AG20443 (cell line): ENCODE results near the gene ACOT9.
"Not testable (repeated sequence)": the region's sequence is repeated elsewhere in the genome, so short reads cannot be mapped to it uniquely, and the experiment has no call there.

Source experiments
- DNase-seq: peaks from one replicate; pipeline ENCODE4 v3.0.0; 2012; ENCODE audit warnings: low spot score, mixed read lengths

Gene ACOT9

GRCh38 chrX:23742697-23743622 lies at the start of gene ACOT9:
Gene ACOT9, minus strand, starts transcription at chrX:23743276. Its CDS starts 132 bp downstream, at chrX:23743144.
- peak; percentile 94 for DNase-seq

- no peak for DNase-seq
These were observed 47.0 kb upstream of the ACOT9 start for GRCh38 chrX:23790155-23790497.

GRCh38 chrX:23789386-23790154 lies 46.5 kb upstream of the ACOT9 start:
- no peak for DNase-seq

- no peak for DNase-seq
These were observed 45.9 kb upstream of the ACOT9 start for GRCh38 chrX:23788946-23789345.

DNA sequence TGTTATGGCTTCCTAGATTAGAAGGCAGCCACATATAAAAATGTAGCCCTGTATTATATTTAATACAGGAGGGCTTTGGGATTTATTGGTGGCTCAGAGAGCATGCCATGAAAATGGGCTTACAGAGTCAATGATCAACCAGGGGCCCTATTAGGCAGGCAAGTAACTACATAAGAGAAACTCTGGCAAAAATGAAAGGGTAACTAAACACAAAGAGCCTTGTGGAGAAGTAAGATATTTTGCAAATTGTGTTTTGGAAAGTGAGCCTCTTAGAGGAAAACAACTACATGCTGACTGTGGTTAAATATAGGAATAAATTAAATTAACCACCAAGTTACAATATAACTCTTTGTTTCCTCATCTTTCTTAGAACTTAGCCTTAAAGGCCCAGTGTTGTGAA lies 45.4 kb upstream of the ACOT9 start:
- DNase-seq: no peak

DNA sequence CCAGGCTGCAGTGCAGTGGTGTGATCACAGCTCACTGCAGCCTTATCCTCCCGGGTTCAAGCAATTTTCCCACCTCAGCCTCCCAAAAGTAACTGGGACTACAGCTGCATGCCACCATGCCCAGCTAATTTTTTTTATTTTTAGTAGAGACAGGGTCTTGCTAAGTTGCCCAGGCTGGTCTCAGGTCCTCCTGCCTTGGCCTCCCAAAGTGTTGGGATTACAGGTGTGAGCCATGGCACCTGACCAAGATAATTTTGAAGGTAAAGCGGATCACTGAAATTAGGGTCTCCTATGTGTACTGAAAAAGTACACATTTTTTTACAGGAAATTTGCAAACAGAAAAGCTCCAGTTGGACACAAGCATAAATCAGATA lies 44.7 kb upstream of the ACOT9 start:
- no peak for DNase-seq

- no peak for DNase-seq
These were observed 43.3 kb upstream of the ACOT9 start for GRCh38 chrX:23786268-23786815.

- no peak for DNase-seq
These were observed 42.5 kb upstream of the ACOT9 start for GRCh38 chrX:23785580-23785979.

DNA sequence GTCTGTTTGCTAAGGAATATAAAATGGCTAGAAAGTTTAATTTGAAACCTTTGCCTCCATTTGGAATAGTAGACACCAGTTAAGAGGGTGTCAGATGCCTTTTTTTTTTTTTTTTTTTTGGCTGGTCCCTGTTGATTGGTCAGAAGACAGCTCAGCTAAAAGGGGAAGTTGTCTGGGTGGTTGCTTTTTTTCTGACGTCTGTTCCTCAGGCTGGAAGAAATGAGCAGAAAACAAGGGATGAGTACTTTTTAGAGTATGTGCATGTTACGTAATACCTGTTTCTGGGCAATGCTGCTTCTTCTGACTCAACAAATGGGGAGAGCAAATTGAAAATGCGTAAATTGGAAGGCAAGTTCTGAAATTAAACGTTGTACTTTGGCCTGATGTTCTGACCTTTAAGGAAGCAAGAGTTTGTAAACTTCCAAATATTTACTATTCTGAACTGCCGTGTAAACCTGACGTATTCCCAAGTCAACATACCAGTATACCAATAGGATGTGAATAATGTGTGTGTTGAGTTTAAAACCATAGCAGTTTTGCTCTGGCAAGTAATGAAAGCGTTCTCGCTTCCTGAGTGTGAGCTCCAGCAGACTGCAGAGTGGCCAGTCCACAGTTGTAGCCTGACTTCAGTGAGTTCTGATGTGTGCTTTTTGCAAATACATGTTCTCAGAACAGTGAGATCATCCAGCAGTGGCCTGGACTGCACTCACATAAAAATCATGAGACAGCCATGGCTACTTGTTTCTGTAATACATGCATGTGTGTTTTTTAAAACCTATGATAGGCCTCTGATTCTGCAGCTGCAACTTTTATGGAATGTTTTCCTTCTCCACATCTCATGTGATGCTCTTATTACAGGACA lies 41.6 kb upstream of the ACOT9 start:
- DNase-seq: peak; percentile 28

- no peak for DNase-seq
These were observed 40.8 kb upstream of the ACOT9 start for GRCh38 chrX:23783589-23784469.

DNA sequence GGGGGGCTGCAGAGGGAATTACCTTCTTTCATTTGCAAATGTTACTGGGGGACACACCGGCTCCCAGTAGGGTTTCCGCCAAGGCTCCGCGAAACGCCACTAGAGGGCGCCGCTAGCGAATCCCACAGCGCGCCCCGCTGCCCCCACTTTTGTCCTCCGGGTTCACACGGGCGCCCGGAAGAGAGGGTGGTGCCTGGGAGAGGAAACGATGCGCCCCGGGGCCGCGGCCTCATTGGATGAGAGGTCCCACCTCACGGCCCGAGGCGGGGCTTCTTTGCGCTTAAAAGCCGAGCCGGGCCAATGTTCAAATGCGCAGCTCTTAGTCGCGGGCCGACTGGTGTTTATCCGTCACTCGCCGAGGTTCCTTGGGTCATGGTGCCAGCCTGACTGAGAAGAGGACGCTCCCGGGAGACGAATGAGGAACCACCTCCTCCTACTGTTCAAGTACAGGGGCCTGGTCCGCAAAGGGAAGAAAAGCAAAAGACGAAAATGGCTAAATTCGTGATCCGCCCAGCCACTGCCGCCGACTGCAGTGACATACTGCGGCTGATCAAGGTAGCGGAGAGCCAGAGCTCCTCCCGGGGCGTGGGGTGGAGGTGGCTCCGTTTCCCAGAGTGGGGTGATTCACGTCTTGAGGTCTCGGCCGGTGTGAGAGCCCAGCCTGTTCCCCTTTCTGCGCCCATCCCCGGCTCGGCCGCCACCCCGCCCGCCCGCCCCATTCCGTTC lies 40.0 kb upstream of the ACOT9 start, which contains the start of gene SAT1:
Gene SAT1, plus strand, starts transcription at position 311 of the 726 bp plus-strand sequence. Its CDS starts 179 bp downstream, at position 490.
- DNase-seq: peak; percentile 89

DNA sequence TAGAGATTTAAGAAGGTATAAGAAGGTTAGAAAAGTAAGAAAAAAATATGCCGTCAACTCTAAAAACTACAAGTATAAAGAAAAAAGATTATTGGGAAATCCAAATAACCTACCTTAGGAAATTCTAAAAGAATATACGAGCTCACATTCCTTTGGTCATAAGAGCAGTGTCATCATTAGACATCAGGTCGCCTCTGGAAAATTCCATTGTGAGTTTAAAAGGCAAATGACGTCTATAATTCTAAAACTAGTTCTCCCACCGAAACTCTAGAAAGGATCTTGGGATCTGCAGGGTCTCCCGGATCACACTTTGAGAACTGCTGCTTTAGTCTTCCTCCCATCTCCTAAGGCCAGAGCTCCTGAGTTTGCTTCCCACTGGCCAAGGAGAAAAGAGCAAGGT lies 39.4 kb upstream of the ACOT9 start:
- no peak for DNase-seq

DNA sequence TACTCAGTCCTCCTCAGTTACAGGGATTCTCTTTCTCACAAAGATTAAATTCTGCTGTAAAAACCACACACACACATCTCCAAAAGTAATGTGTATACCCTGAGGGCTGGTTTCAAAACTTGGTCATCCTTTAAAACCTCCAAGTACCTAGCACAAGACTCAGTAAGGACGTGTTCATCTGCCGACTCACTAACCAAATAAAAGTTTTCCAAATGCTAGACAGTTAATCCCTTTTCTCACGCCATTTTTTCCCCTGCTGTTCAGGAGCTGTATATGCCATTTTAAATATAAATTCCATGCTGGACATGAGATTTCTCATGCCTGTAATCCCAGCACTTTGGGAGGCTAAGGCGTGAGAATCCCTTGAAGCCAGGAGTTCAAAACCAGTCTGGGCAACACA lies 35.9 kb upstream of the ACOT9 start:
- peak; percentile 23 for DNase-seq

DNA sequence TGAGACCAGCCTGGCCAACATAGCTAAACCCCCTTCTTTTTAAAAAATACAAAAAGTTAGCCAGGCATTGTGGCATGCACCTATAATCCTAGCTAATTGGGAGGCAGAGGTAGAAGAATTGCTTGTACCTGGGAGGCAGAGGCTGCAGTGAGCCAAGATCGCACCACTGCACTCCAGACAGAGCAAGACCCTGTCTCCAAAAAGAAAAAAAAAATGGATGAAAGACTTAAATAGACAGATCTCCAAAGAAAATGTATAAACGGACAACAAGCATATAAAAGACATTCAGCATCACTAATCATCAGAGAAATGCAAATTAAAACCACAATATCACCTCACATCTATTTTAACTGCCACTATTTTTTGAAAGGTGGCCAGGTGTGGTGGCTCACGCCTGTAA lies 33.3 kb upstream of the ACOT9 start:
- DNase-seq: no peak

DNA sequence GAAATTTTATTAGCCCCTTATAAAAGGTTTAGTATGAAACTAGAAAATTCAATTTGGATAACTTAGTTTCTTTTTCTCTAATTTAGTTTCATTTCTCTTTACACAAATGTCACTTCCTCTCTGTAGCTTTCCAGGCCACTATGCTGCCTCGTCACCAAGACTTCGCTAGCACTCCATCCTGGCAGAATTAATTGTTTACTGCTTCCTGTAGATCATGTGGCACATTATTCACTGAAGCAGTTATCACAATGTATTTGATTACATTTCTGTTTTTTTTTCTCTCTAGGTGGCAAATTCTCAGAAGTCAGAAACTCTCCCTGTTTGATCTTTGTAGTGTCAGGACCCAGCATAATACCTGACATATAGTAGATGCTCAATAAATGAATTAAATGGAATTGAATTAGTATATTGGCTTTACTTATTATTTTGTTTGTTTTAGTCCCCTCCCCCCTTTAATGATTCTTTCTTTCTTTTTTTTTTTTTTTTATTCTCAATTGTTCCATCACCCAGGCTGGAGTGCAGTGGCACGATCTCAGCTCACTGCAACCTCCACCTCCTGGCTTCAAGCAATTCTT lies 30.6 kb upstream of the ACOT9 start:
- no peak for DNase-seq

DNA sequence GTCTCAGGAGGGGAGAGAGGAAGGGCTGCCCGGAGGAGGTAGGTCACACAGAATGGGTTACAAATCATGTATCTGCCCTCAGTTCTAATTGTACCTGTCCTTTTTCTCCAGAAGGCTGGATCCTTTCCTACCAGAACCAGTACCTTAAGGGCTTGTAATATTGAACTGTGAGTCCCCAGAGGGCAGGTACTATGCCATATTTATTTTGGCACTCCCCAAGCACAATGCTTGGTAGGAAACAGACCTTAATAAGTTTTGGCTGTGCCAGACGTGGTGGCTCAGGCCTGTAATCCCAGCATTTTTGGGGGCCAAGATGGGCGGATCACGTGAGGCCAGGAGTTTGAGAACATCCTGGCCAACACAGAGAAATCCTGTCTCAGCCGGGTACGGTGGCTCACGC lies 28.0 kb upstream of the ACOT9 start:
- not testable (repeated sequence) for DNase-seq

DNA sequence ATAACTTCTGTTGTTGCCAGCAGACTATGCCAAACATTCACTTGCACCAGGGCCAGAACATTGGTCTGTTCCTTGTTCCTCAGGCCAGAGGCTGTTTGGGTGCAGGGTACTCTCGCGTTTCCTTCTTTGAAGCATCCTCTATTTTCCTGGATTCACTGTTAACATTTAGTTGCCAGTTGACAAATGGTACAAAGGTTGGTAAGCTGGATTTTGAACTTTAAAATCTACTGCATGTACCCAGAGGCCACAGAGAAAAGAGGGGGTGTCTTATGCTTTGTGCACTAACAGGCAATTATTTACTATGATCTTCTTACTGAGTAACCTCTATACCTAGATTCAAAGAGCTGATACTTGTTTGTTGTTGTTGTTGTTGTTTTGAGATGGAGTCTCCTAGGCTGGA lies 27.1 kb upstream of the ACOT9 start:
- DNase-seq: no peak

GRCh38 chrX:23766650-23767551 lies 23.8 kb upstream of the ACOT9 start:
- DNase-seq: no peak

DNA sequence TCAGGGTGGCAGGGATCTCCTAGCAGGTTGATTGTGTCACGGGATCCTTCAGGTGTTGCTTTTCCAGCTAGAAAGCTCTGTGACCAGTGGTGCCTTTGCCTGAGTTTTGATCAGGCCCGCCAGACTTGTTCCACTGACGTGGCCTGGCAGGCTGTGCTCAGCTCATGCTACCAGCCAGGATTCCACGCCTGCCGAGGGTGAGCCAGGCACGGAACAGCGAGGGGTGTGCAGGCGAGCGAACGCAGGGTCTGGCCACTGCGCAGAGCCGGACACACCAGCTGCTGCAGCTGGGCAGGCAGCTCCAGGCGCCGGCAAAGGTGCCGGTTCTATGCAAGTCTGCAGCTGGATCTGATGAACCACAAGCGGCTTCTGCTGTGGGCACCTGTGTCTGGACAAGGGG lies 22.8 kb upstream of the ACOT9 start:
- no peak for DNase-seq
